Mesenchymal stem cell (in vitro differentiated cells and primary cell): ENCODE measurements around the gene TRIO.

Experiments
- DNase-seq: peaks from one replicate; pipeline ENCODE4 v3.0.0-alpha.2; 2013
- H2AFZ ChIP-seq: one replicate; pipeline ENCODE4 v1.6.1; 2013; ENCODE audit warnings: low read depth, mild to moderate bottlenecking, control low read depth, inconsistent platforms, low read length, moderate library complexity
- H2AK5ac ChIP-seq: 2 replicates; pipeline ENCODE4 v1.6.1; 2013; ENCODE audit warnings: low read length, moderate library complexity, mild to moderate bottlenecking, inconsistent platforms; ENCODE audit not compliant: severe bottlenecking
- H2BK120ac ChIP-seq: one replicate; pipeline ENCODE4 v1.6.1; 2013; ENCODE audit warnings: low read depth, mild to moderate bottlenecking, inconsistent platforms, low read length, moderate library complexity
- H2BK12ac ChIP-seq, 2 experiments: one replicate each; pipeline ENCODE4 v1.6.1; 2013; ENCODE audit warnings: inconsistent platforms in 2 of 2, low read length in 2 of 2, mild to moderate bottlenecking in 2 of 2, moderate library complexity in 2 of 2, control low read depth in 1 of 2
- H2BK15ac ChIP-seq: one replicate; pipeline ENCODE4 v1.6.1; 2013; ENCODE audit warnings: mild to moderate bottlenecking, low read depth, inconsistent platforms; ENCODE audit not compliant: poor library complexity, severe bottlenecking
- H2BK5ac ChIP-seq: 2 replicates; pipeline ENCODE4 v1.6.1; 2013; ENCODE audit warnings: low read depth, mild to moderate bottlenecking, low read length, control low read depth, inconsistent platforms; ENCODE audit not compliant: poor library complexity, severe bottlenecking
- H3K14ac ChIP-seq, 2 experiments: one replicate each; pipeline ENCODE4 v1.6.1; 2013; ENCODE audit warnings: inconsistent platforms in 2 of 2, low read length in 2 of 2, control low read depth in 1 of 2, mild to moderate bottlenecking in 1 of 2, moderate library complexity in 1 of 2
- H3K18ac ChIP-seq, 2 experiments: one replicate each; pipeline ENCODE4 v1.6.1; 2013; ENCODE audit warnings: inconsistent platforms in 2 of 2, low read length in 2 of 2, control low read depth in 1 of 2, low read depth in 1 of 2, mild to moderate bottlenecking in 1 of 2
- H3K23ac ChIP-seq, 2 experiments: one replicate each; pipeline ENCODE4 v1.6.1; 2013; ENCODE audit warnings: inconsistent platforms in 2 of 2, low read length in 2 of 2, mild to moderate bottlenecking in 2 of 2, moderate library complexity in 2 of 2, control low read depth in 1 of 2
- H3K27ac ChIP-seq: 2 replicates; pipeline ENCODE4 v1.5.1; 2013; ENCODE audit warnings: mild to moderate bottlenecking, moderate library complexity, low read length, control low read depth, inconsistent platforms; ENCODE audit not compliant: poor library complexity, severe bottlenecking
- H3K27me3 ChIP-seq, 2 experiments: 2 replicates each; pipeline versions ENCODE4 v1.6.1 to v1.7.0; 2013; ENCODE audit warnings: low read length in 2 of 2, mild to moderate bottlenecking in 2 of 2, moderate library complexity in 2 of 2, control low read depth in 1 of 2, inconsistent platforms in 1 of 2; ENCODE audit not compliant: control insufficient read depth in 1 of 2, insufficient read depth in 1 of 2
- H3K36me3 ChIP-seq, 2 experiments: 2 replicates each; pipeline versions ENCODE4 v1.6.1 to v1.7.0; 2013; ENCODE audit warnings: low read length in 2 of 2, control low read depth in 1 of 2, inconsistent platforms in 1 of 2, low read depth in 1 of 2, mild to moderate bottlenecking in 1 of 2; ENCODE audit not compliant: insufficient read depth in 2 of 2, control insufficient read depth in 1 of 2
- H3K4ac ChIP-seq, 2 experiments: one replicate each; pipeline ENCODE4 v1.6.1; 2013; ENCODE audit warnings: inconsistent platforms in 2 of 2, low read length in 2 of 2, mild to moderate bottlenecking in 2 of 2, moderate library complexity in 2 of 2, control low read depth in 1 of 2, low read depth in 1 of 2
- H3K4me1 ChIP-seq: 2 replicates; pipeline ENCODE4 v1.6.1; 2013; ENCODE audit warnings: low read depth, low read length, control low read depth; ENCODE audit not compliant: control insufficient read depth, insufficient read depth
- H3K4me2 ChIP-seq: 2 replicates; pipeline ENCODE4 v1.6.1; 2013; ENCODE audit warnings: low read length, mild to moderate bottlenecking, inconsistent platforms; ENCODE audit not compliant: poor library complexity, severe bottlenecking
- H3K4me3 ChIP-seq, 2 experiments: 2 replicates each; pipeline versions ENCODE4 v1.5.1 to v1.7.0; 2013; ENCODE audit warnings: low read length in 2 of 2, mild to moderate bottlenecking in 2 of 2, control low read depth in 1 of 2, low read depth in 1 of 2; ENCODE audit not compliant: insufficient read depth in 1 of 2
- H3K79me1 ChIP-seq: replicated peaks from 2 replicates; pipeline ENCODE4 v1.6.1; 2013; ENCODE audit warnings: mild to moderate bottlenecking, control low read depth, low read length, inconsistent platforms; ENCODE audit not compliant: poor library complexity, severe bottlenecking
- H3K9ac ChIP-seq: 2 replicates; pipeline ENCODE4 v1.7.0; 2013; ENCODE audit warnings: mild to moderate bottlenecking, low read length, moderate library complexity
- H3K9me3 ChIP-seq: 2 replicates; pipeline ENCODE4 v1.7.0; 2013; ENCODE audit warnings: mild to moderate bottlenecking, low read length; ENCODE audit not compliant: control insufficient read depth
- H4K8ac ChIP-seq: one replicate; pipeline ENCODE4 v1.6.1; 2013; ENCODE audit warnings: inconsistent platforms, mild to moderate bottlenecking, low read length, moderate library complexity
- H4K91ac ChIP-seq: one replicate; pipeline ENCODE4 v1.6.1; 2013; ENCODE audit warnings: mild to moderate bottlenecking, low read length, inconsistent platforms
- WGBS: methylation state at CpG from one replicate; pipeline ENCODE4 v1.1.7; 2013; ENCODE audit warnings: mixed read lengths; 5-methylcytosine and 5-hydroxymethylcytosine counted together

The TRIO gene

GRCh38 chr5:14465116-14465515, 322.0 kb downstream of the TRIO start:
- no peak overlapping the region for H3K4me2 ChIP-seq
- no peak overlapping the region for H2BK12ac ChIP-seq
- peaks cover 9% of the 10 kb centered on the region for H3K4me1 ChIP-seq
- 73% methylated on average over 3 of the region's 4 CpGs for WGBS
- no peak overlapping the region for H2BK15ac ChIP-seq
- H4K91ac ChIP-seq: no peak overlapping the region
- H3K36me3 ChIP-seq: peaks cover 49 to 100% of the 10 kb centered on the region in 2 experiments
- H3K27me3 ChIP-seq: no peaks in the 10 kb centered on the region
- H3K27ac ChIP-seq: no peak overlapping the region
- H3K79me1 ChIP-seq: peaks cover 26% of the 10 kb centered on the region
- H2BK5ac ChIP-seq: no peak overlapping the region
- H2BK120ac ChIP-seq: no peak overlapping the region
- H3K14ac ChIP-seq: no peak overlapping the region
- no peak overlapping the region for H2AFZ ChIP-seq
- H3K4ac ChIP-seq: no peak overlapping the region
- DNase-seq: peak; percentile 92
- H2AK5ac ChIP-seq: no peak overlapping the region
- no peak overlapping the region for H3K18ac ChIP-seq
- H3K4me3 ChIP-seq: no peak overlapping the region
- no peak overlapping the region for H3K23ac ChIP-seq
- H3K9ac ChIP-seq: peak overlapping the region; percentile 62
- no peak overlapping the region for H4K8ac ChIP-seq
- no peaks in the 10 kb centered on the region for H3K9me3 ChIP-seq

- Histone ChIP-seq H3K4me1 (peaks cover 9% of the 10 kb centered on the region), H2AK5ac (no peak overlapping the region), H2BK12ac (peak overlapping the region in 1 of 2 experiments; percentile 73), H2BK5ac (no peak overlapping the region), H3K9ac (peak overlapping the region; percentile 33), H4K8ac (peak overlapping the region; percentile 4), H4K91ac (peak overlapping the region; percentile 36), H3K79me1 (peaks cover 26% of the 10 kb centered on the region), H3K36me3 (peaks cover 45 to 100% of the 10 kb centered on the region in 2 experiments), H3K18ac (peak overlapping the region; percentile 4 to 86), H3K23ac (no peak overlapping the region), H3K27me3 (no peaks in the 10 kb centered on the region), H3K9me3 (no peaks in the 10 kb centered on the region), H2BK120ac (no peak overlapping the region), H3K4ac (peak overlapping the region in 1 of 2 experiments; percentile 8), H2BK15ac (no peak overlapping the region), H3K4me3 (no peak overlapping the region), H2AFZ (no peak overlapping the region), H3K27ac (no peak overlapping the region), H3K14ac (peak overlapping the region in 1 of 2 experiments; percentile 44), H3K4me2 (no peak overlapping the region)
- no peak for DNase-seq
- WGBS: 88% methylated on average over 3 of the region's 3 CpGs
Observed at GRCh38 chr5:14465776-14466175, 322.6 kb downstream of the TRIO start.

- H3K14ac ChIP-seq: no peak overlapping the region
- no peak overlapping the region for H3K23ac ChIP-seq
- no peak overlapping the region for H2AFZ ChIP-seq
- H2BK15ac ChIP-seq: peak overlapping the region; percentile 31
- no peak overlapping the region for H2BK12ac ChIP-seq
- H2BK5ac ChIP-seq: no peak overlapping the region
- no peak overlapping the region for H4K8ac ChIP-seq
- no peak overlapping the region for H3K4me3 ChIP-seq
- H4K91ac ChIP-seq: no peak overlapping the region
- H3K36me3 ChIP-seq: peaks cover 40 to 100% of the 10 kb centered on the region in 2 experiments
- peaks cover 9% of the 10 kb centered on the region for H3K4me1 ChIP-seq
- H3K27ac ChIP-seq: no peak overlapping the region
- H3K27me3 ChIP-seq: no peaks in the 10 kb centered on the region
- no peak overlapping the region for H3K4ac ChIP-seq
- no peak overlapping the region for H3K4me2 ChIP-seq
- 95% methylated on average over 8 of the region's 8 CpGs for WGBS
- H3K18ac ChIP-seq: no peak overlapping the region
- H2AK5ac ChIP-seq: no peak overlapping the region
- no peaks in the 10 kb centered on the region for H3K9me3 ChIP-seq
- H3K9ac ChIP-seq: no peak overlapping the region
- H3K79me1 ChIP-seq: peaks cover 21% of the 10 kb centered on the region
- H2BK120ac ChIP-seq: no peak overlapping the region
- DNase-seq: no peak
Observed at GRCh38 chr5:14467251-14467650, 324.1 kb downstream of the TRIO start.

GRCh38 chr5:14467886-14468285, 324.7 kb downstream of the TRIO start:
- 86% methylated on average over 5 of the region's 5 CpGs for WGBS
- Histone ChIP-seq H3K27ac (no peak overlapping the region), H3K4ac (no peak overlapping the region), H2BK120ac (no peak overlapping the region), H3K4me2 (no peak overlapping the region), H2BK15ac (no peak overlapping the region), H2BK5ac (no peak overlapping the region), H3K23ac (no peak overlapping the region), H2AFZ (no peak overlapping the region), H3K27me3 (no peaks in the 10 kb centered on the region), H3K36me3 (peaks cover 35 to 100% of the 10 kb centered on the region in 2 experiments), H2AK5ac (no peak overlapping the region), H2BK12ac (no peak overlapping the region), H3K18ac (no peak overlapping the region), H3K4me3 (no peak overlapping the region), H3K9me3 (no peaks in the 10 kb centered on the region), H3K4me1 (peaks cover 6% of the 10 kb centered on the region), H3K14ac (no peak overlapping the region), H3K9ac (peak overlapping the region; percentile 2), H3K79me1 (peaks cover 19% of the 10 kb centered on the region), H4K91ac (no peak overlapping the region), H4K8ac (no peak overlapping the region)
- DNase-seq: no peak
